GM13977 (cell line): ENCODE results near the gene FYB2.
"Not testable (repeated sequence)": the region's sequence is repeated elsewhere in the genome, so short reads cannot be mapped to it uniquely, and the experiment has no call there.

Experiments used
- DNase-seq: peaks from one replicate; pipeline ENCODE4 v3.0.0; 2012; ENCODE audit warnings: low spot score
- in situ Hi-C: fragments of 300-500 bp; cut with MboI; formaldehyde crosslinking; loops from one replicate; pipeline ENCODE4 v1.12.0; 2022; ENCODE audit warnings: low sequenced_read_pairs, low pct_unique_long_range_greater_than_20kb, mixed read lengths, inconsistent platforms; ENCODE audit not compliant: unreplicated experiment
- TF ChIP-seq, protein P1 (sequence below): IDR thresholded peaks from 2 replicates; pipeline ENCODE4 v1.5.1; 2012; ENCODE audit warnings: mild to moderate bottlenecking, control low read depth; ENCODE audit not compliant: insufficient read depth; ENCODE audit errors: extremely low read depth, missing control alignments

FYB2 gene

DNA sequence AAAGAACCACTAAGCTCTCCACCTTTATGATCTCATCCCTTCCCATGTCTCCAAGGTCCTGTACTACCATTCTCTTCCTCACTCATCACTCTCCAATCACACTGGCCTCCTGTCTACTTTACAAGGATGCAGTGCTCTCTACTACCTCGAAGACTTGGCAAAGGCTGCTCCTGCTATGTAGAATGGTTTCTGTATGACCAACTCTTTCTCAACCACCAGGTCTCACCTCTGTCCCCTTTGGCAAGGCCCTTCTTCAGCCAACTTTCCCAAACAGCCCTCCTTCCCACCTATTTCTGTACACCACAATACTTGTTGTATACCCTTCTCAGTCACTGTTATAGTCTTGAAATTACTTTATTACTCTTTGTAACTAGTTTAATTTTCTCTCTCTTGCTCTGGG lies 41.2 kb downstream of the FYB2 start:
- TF ChIP-seq, protein P1, sequence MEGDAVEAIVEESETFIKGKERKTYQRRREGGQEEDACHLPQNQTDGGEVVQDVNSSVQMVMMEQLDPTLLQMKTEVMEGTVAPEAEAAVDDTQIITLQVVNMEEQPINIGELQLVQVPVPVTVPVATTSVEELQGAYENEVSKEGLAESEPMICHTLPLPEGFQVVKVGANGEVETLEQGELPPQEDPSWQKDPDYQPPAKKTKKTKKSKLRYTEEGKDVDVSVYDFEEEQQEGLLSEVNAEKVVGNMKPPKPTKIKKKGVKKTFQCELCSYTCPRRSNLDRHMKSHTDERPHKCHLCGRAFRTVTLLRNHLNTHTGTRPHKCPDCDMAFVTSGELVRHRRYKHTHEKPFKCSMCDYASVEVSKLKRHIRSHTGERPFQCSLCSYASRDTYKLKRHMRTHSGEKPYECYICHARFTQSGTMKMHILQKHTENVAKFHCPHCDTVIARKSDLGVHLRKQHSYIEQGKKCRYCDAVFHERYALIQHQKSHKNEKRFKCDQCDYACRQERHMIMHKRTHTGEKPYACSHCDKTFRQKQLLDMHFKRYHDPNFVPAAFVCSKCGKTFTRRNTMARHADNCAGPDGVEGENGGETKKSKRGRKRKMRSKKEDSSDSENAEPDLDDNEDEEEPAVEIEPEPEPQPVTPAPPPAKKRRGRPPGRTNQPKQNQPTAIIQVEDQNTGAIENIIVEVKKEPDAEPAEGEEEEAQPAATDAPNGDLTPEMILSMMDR = no peak
- in situ Hi-C loops = no loop called here
- no peak for DNase-seq

DNA sequence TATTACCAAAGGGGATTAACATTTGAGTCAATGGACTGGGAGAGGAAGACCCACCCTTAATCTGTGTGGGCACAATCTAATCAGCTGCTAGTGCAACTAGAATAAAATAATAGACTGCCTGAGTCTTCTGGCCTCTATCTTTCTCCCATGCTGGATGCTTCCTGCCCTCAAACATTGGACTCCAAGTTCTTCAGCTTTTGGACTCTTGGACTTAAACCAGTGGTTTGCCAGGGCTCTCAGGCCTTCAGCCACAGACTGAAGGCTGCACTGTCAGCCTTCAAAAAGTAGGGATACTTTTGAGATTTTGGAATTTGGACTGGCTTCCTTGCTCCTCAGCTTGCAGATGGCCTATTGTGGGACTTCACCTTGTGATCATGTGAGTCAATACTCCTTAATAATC lies 44.5 kb downstream of the FYB2 start:
- DNase-seq, in situ Hi-C loops: not testable (repeated sequence)

DNA sequence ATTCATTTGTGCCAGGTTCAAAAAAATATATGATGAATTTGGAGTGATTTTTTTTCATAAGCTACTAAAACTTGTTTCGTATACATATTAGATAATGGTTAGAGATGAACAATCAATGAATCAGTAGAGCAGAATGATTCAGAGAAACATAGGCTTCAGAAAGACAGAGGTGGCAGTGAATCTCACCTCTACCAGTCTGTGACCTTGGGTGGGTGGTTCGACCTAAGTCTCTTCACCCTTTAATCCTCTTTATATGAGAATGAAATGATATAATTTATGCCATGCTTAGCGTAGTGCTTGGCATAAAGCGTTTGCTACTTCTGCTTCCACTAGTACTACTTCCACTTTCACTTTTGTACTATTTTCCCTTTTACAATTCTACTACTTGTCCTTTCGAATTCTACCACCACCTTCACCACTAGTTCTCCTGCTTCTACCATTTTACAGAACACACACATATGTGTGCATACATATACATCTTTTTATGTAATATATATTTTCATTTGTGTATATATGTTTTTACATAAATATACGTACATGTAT lies 45.1 kb downstream of the FYB2 start:
- no peak for DNase-seq
- in situ Hi-C loops = no loop called here

DNA sequence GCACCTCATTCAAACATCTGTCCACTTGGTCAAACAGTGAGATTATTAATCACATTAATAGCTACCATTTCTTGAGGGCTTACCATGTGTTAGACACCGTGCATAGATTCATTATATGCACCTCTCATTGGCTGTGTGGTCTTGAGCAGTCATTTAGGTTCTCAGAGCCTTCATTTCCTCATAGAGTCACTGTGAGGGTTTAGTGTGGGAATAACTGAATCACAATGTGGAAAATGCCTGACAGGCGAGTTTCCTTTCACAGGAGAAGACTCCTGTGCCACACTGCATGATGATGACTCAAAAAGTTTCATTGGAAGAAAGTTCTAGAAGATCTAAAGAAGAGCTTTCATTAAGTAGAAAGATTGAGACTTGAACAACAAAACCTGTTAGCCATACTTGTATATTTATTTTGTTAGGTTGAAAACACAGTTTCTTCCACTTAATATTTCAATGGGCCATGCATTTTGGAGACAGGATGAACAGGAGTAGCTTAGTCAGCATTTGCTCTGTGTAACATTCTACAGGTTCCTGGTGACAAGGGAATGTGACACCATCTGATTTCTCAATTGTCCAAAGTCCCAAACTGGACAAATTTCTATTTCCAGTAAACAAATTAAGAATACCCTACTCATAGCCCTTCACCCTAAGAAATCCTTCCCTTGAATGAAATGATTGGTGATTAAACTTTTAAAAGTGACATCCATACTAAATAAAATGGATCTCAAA lies 45.7 kb downstream of the FYB2 start:
- TF ChIP-seq, protein P1 = no peak
- DNase-seq = no peak
- in situ Hi-C loops = no loop called here

More for the DNA sequence above, 45.1 kb downstream of the FYB2 start:
- TF ChIP-seq, protein P1 = no peak

DNA sequence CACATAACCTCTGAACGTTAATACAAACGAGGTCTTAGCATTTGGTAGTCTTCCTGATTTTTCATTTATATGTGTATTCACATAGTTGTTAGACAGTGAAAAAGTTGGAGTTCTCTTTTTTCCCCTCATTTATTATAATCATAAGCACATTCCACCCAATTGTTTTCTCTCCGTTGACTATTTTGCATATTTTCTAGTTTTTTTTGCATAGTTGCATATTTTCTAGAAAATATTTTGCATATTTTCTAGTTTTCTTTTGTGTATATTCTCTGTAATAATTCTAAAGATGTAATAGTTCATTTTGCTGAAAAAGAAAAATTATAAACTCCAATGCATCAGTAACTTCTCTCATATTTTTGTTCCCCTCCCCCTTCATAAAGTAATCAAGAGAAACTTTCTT lies 47.5 kb downstream of the FYB2 start:
- DNase-seq = no peak
- in situ Hi-C loops = no loop called here
- TF ChIP-seq, protein P1 = no peak

DNA sequence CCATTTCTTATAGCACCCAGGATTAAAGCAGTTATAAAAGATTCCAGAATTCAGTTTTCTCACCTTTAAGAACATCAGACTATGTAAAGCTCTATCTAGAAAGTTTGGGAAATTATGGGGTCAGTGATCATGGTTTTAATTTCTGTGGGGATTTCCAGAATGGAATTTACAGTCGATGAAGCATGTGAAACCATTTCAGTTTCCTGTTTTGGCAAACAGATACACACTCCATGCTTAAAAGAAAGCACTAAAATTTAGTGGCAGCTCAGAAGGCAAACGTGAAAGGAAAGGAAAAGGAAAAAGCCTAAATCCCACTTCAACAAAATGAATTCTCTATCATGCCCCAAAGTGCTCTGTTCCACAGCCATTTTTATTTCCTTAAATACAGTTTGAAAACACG lies 60.4 kb downstream of the FYB2 start:
- TF ChIP-seq, protein P1 = no peak
- no peak for DNase-seq
- in situ Hi-C loops = no loop called here

DNA sequence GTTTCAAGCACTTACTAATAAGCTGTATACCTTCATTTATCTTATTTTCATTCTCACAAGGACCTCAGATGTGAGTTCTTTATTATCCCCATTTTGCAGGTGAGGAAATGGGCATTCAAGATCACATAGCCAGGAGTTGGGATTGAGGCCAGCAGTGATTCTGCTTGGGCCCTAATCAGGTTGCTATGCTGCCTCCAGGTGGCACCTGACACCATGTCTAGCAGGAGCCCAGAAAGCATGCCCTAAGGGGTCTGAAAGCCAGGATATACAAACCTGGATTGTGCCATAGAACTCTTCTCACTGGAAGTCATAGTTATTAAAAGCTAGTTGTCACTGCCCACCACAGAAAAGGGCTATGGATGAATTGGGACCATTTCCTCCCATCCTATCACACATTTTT lies 61.1 kb downstream of the FYB2 start:
- DNase-seq = no peak
- TF ChIP-seq, protein P1 = no peak
- in situ Hi-C loops = no loop called here
